Measurements from ENCODE around the gene STARD5. TPM values are rescaled to one million over a fixed set of nuclear protein-coding genes. Genes with fewer than 3 reads are reported as not detected.

Gene STARD5
- polyA plus RNA-seq, 1 experiment = 5.9 TPM

- H3K36me3 ChIP-seq (ENCODE audit: control insufficient read depth, insufficient read depth, low read length) = no peaks in the 10 kb centered on the region
- no peak overlapping the region for H3K4me3 ChIP-seq (ENCODE audit: low read depth, low read length)
- no peak for TF ChIP-seq CTCF (IDR thresholded peaks at IDR 0.05; ENCODE audit: insufficient read depth, low read depth, low read length)
- ChIA-PET POLR2A (no interaction called here), CTCF (no interaction called here)
- no peak for DNase-seq (ENCODE audit: low read depth)
- no peaks in the 10 kb centered on the region; the same call in none of the 2 replicates for H3K27me3 ChIP-seq (ENCODE audit: control insufficient read depth, insufficient read depth, low read length)
Measured at GRCh38 chr15:81302701-81303109, 21.2 kb downstream of the STARD5 start.

- ChIA-PET CTCF (interaction anchor here (0.6 to 1.3 kb wide), 5 partner anchors 14 to 99 kb away, joined by 3 to 6 read pairs (median 3); no protein-coding TSS in a partner anchor), POLR2A (interaction anchor here (0.6 kb wide), 1 partner anchor 157 kb away, joined by 4 read pairs; no protein-coding TSS in a partner anchor)
- no peak for DNase-seq (ENCODE audit: low read depth)
- no peak overlapping the region for H3K4me3 ChIP-seq (ENCODE audit: low read depth, low read length)
- H3K36me3 ChIP-seq (ENCODE audit: control insufficient read depth, insufficient read depth, low read length) = no peaks in the 10 kb centered on the region
- no peaks in the 10 kb centered on the region; the same call in none of the 2 replicates for H3K27me3 ChIP-seq (ENCODE audit: control insufficient read depth, insufficient read depth, low read length)
- no peak for TF ChIP-seq CTCF (IDR thresholded peaks at IDR 0.05; ENCODE audit: insufficient read depth, low read depth, low read length)
Measured at GRCh38 chr15:81301815-81302399, 22.0 kb downstream of the STARD5 start.

GRCh38 chr15:81301385-81301784, 22.6 kb downstream of the STARD5 start:
- H3K27me3 ChIP-seq (ENCODE audit: control insufficient read depth, insufficient read depth, low read length) = no peaks in the 10 kb centered on the region; the same call in none of the 2 replicates
- no peak for TF ChIP-seq CTCF (IDR thresholded peaks at IDR 0.05; ENCODE audit: insufficient read depth, low read depth, low read length)
- no peaks in the 10 kb centered on the region for H3K36me3 ChIP-seq (ENCODE audit: control insufficient read depth, insufficient read depth, low read length)
- POLR2A ChIA-PET = interaction anchor here (0.6 kb wide), 1 partner anchor 156 kb away, joined by 4 read pairs; no protein-coding TSS in a partner anchor
- DNase-seq (ENCODE audit: low read depth) = no peak
- no peak overlapping the region for H3K4me3 ChIP-seq (ENCODE audit: low read depth, low read length)
- CTCF ChIA-PET = interaction anchor here (0.6 to 1.3 kb wide), 6 partner anchors 14 to 99 kb away, joined by 3 to 6 read pairs (median 3); no protein-coding TSS in a partner anchor

GRCh38 chr15:81299630-81300273, 24.2 kb downstream of the STARD5 start:
- Histone ChIP-seq H3K36me3 (ENCODE audit: control insufficient read depth, insufficient read depth, low read length) (no peaks in the 10 kb centered on the region), H3K4me3 (ENCODE audit: low read depth, low read length) (no peak overlapping the region), H3K27me3 (ENCODE audit: control insufficient read depth, insufficient read depth, low read length) (no peaks in the 10 kb centered on the region; the same call in none of the 2 replicates)
- CTCF ChIA-PET = interaction anchor here (1.4 to 1.6 kb wide), 2 partner anchors 27 to 33 kb away, joined by 3 to 4 read pairs; no protein-coding TSS in a partner anchor
- no peak for DNase-seq (ENCODE audit: low read depth)
- no peak for TF ChIP-seq CTCF (IDR thresholded peaks at IDR 0.05; ENCODE audit: insufficient read depth, low read depth, low read length)
- POLR2A ChIA-PET = no interaction called here

GRCh38 chr15:81299156-81299555, 24.8 kb downstream of the STARD5 start:
- no peaks in the 10 kb centered on the region; the same call in none of the 2 replicates for H3K27me3 ChIP-seq (ENCODE audit: control insufficient read depth, insufficient read depth, low read length)
- DNase-seq (ENCODE audit: low read depth) = no peak
- no peak for TF ChIP-seq CTCF (IDR thresholded peaks at IDR 0.05; ENCODE audit: insufficient read depth, low read depth, low read length)
- POLR2A ChIA-PET = no interaction called here
- no peaks in the 10 kb centered on the region for H3K36me3 ChIP-seq (ENCODE audit: control insufficient read depth, insufficient read depth, low read length)
- no peak overlapping the region for H3K4me3 ChIP-seq (ENCODE audit: low read depth, low read length)
- CTCF ChIA-PET = interaction anchor here (1.4 to 1.6 kb wide), 2 partner anchors 27 to 33 kb away, joined by 3 to 4 read pairs; no protein-coding TSS in a partner anchor

All from BJ (cell line).